Measurements from ENCODE around the gene SPATA21.
"Not testable (repeated sequence)": the region's sequence is repeated elsewhere in the genome, so short reads cannot be mapped to it uniquely, and the experiment has no call there.

SPATA21 gene

DNA sequence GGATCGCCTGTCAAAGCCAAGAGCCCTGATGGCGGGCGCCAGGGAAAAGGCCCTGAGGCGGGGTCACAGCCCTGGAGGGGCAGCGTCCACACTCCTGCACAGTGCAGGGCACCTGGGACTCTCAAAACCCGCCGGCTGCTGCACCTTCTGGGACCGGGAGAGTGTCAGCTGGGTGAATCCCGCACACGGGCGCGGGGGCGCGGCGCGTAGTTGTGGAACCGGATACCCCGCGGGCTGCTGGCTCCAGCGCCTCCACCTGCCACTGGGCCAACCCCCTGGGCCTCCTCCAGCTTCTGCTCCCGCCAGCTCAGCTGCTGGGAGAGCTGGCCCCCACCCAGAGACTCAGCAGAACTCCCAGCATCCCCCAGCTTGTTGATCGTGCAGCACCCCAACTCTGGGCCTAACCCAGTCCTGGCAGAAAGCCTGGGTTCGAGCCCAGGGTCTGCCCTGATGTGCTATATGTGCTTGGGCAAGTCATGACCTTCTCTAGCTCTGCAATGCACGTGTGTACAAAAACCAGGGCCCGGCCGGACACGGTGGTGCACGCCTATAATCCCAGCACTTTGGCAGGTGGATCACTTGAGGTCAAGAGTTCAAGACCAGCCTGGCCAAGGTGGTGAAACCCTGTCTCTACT, 37.1 kb upstream of the SPATA21 start:
- peaks cover 15% of the 10 kb centered on the region for H3K36me3 ChIP-seq (ENCODE audit: control insufficient read depth, insufficient read depth, low read length)
- no peak overlapping the region for H3K4me3 ChIP-seq (ENCODE audit: low read length)
- no peaks in the 10 kb centered on the region for H3K9me3 ChIP-seq (ENCODE audit: control insufficient read depth, insufficient read depth, low read length)
- no CpG with 5 or more reads among the region's 28 CpGs for WGBS (ENCODE audit: insufficient coverage, insufficient read length)
- H3K27ac ChIP-seq (ENCODE audit: low read length) = no peak overlapping the region
- no peak for DNase-seq (ENCODE audit: low read depth, low spot score)
- no peaks in the 10 kb centered on the region for H3K27me3 ChIP-seq (ENCODE audit: control insufficient read depth, insufficient read depth, low read length)
- H3K4me1 ChIP-seq (ENCODE audit: control insufficient read depth, insufficient read depth, low read length) = no peaks in the 10 kb centered on the region

DNA sequence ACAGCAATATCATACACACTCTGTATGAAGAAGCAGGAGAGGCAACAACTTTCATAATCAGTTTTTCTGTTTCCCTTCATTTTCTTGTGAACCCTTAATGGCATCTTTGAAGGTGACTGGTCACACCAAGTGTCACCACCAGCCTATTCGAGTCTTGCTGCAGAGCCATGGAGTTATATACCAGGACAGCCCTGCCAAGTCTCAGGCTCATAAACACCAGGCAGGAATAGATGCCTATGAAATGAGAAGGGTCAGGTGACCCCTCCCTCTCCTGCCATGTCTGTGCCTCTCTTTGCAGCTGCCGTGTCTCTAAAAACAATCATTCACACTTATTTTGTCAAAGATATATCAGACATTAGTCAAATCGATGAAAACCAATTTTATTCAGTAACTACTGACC, 31.3 kb upstream of the SPATA21 start:
- Histone ChIP-seq H3K27me3 (ENCODE audit: control insufficient read depth, insufficient read depth, low read length) (no peaks in the 10 kb centered on the region), H3K4me1 (ENCODE audit: control insufficient read depth, insufficient read depth, low read length) (no peaks in the 10 kb centered on the region), H3K9me3 (ENCODE audit: control insufficient read depth, insufficient read depth, low read length) (no peaks in the 10 kb centered on the region), H3K27ac (ENCODE audit: low read length) (no peak overlapping the region), H3K36me3 (ENCODE audit: control insufficient read depth, insufficient read depth, low read length) (no peaks in the 10 kb centered on the region), H3K4me3 (ENCODE audit: low read length) (no peak overlapping the region)
- no CpG with 5 or more reads among the region's 3 CpGs for WGBS (ENCODE audit: insufficient coverage, insufficient read length)
- DNase-seq (ENCODE audit: low read depth, low spot score) = no peak

DNA sequence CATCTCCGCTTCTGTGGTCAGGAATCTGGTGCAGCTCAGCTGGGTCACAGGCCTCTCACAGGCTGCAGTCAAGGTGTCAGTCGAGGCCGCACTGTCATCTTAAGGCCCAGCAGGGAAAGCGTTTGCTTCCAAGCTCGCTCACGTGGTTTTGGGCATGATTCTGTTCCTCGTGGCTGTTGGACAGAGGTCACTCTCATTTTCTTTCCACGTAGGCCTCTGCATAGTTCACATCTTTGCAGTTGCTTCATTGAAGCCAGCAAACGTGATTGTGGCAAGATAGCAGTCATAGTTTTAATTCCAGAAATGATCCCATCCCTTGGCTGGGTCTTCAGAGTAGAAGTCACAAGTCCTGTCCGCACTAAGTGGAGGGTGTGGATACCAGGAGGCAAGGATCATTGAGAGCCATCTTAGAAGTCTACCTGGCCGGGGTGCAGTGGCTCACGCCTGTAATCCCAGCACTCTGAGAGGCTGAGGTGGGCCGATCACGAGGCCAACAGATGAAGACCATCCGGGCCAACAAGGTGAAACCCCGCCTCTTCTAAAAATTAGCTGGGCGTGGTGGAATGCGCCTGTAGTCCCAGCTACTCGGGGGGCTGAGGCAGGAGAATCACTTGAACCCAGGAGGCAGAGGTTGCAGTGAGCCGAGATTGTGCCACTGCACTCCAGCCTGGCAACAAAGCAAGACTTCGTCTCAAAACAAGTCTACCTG, 27.8 kb upstream of the SPATA21 start:
- Histone ChIP-seq H3K36me3 (ENCODE audit: control insufficient read depth, insufficient read depth, low read length) (no peaks in the 10 kb centered on the region), H3K9me3 (ENCODE audit: control insufficient read depth, insufficient read depth, low read length) (no peaks in the 10 kb centered on the region), H3K4me3 (ENCODE audit: low read length) (no peak overlapping the region), H3K4me1 (ENCODE audit: control insufficient read depth, insufficient read depth, low read length) (no peaks in the 10 kb centered on the region), H3K27me3 (ENCODE audit: control insufficient read depth, insufficient read depth, low read length) (no peaks in the 10 kb centered on the region), H3K27ac (ENCODE audit: low read length) (no peak overlapping the region)
- no CpG with 5 or more reads among the region's 21 CpGs for WGBS (ENCODE audit: insufficient coverage, insufficient read length)
- DNase-seq (ENCODE audit: low read depth, low spot score) = no peak

DNA sequence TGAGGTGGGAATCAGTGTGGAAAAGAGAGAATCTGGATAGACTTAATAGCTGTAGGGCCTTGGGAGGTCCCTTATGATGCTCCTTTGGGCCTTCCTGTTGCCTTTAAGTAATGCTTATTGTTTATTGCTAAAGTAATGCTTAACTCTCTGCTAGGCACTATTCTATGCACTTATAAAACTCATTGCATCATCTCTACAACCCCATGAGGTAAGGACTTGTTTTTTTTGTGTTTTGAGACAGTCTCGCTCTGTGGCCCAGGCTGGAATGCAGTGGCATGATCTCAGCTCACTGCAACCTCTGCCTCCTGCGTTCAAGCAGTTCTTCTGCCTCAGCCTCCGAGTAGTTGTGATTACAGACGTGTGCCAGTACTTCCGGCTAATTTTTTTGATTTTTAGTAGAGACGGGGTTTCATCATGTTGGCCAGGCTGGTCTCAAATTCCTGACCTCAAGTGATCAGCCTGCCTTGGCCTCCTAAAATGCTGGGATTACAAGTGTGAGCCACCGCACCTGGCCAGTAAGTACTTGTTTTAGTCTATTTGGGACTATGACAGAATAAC, 25.6 kb upstream of the SPATA21 start:
- DNase-seq (ENCODE audit: low read depth, low spot score) = no peak
- Histone ChIP-seq H3K36me3 (ENCODE audit: control insufficient read depth, insufficient read depth, low read length) (peaks cover 4% of the 10 kb centered on the region; the same call in 1 of the 2 replicates), H3K27ac (ENCODE audit: low read length) (no peak overlapping the region), H3K9me3 (ENCODE audit: control insufficient read depth, insufficient read depth, low read length) (no peaks in the 10 kb centered on the region), H3K27me3 (ENCODE audit: control insufficient read depth, insufficient read depth, low read length) (no peaks in the 10 kb centered on the region), H3K4me3 (ENCODE audit: low read length) (no peak overlapping the region), H3K4me1 (ENCODE audit: control insufficient read depth, insufficient read depth, low read length) (no peaks in the 10 kb centered on the region)
- no CpG with 5 or more reads among the region's 7 CpGs for WGBS (ENCODE audit: insufficient coverage, insufficient read length)

DNA sequence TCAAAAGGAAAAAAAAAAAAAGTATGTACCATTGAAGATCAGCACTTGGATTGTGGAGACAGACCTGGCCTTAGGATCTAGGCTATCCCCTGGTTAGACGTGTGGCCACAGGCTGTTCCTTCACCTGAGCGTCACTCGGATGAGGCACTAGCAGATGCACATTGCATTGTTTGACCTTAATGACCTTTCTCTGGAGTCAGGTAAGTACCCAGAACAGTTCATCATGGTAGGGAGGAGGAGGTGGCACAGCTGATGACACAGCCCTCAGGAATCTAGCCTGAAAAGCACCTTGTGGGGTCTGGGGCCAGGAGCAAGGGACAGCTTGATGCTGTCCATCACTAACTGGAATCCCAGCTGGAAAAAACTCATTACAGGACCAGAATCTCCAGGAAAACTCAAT, 24.5 kb upstream of the SPATA21 start:
- Histone ChIP-seq H3K9me3 (ENCODE audit: control insufficient read depth, insufficient read depth, low read length) (no peaks in the 10 kb centered on the region), H3K27me3 (ENCODE audit: control insufficient read depth, insufficient read depth, low read length) (no peaks in the 10 kb centered on the region), H3K36me3 (ENCODE audit: control insufficient read depth, insufficient read depth, low read length) (peaks cover 5% of the 10 kb centered on the region; the same call in 1 of the 2 replicates), H3K4me1 (ENCODE audit: control insufficient read depth, insufficient read depth, low read length) (no peaks in the 10 kb centered on the region), H3K27ac (ENCODE audit: low read length) (no peak overlapping the region), H3K4me3 (ENCODE audit: low read length) (no peak overlapping the region)
- no CpG with 5 or more reads among the region's 3 CpGs for WGBS (ENCODE audit: insufficient coverage, insufficient read length)
- DNase-seq (ENCODE audit: low read depth, low spot score) = no peak

DNA sequence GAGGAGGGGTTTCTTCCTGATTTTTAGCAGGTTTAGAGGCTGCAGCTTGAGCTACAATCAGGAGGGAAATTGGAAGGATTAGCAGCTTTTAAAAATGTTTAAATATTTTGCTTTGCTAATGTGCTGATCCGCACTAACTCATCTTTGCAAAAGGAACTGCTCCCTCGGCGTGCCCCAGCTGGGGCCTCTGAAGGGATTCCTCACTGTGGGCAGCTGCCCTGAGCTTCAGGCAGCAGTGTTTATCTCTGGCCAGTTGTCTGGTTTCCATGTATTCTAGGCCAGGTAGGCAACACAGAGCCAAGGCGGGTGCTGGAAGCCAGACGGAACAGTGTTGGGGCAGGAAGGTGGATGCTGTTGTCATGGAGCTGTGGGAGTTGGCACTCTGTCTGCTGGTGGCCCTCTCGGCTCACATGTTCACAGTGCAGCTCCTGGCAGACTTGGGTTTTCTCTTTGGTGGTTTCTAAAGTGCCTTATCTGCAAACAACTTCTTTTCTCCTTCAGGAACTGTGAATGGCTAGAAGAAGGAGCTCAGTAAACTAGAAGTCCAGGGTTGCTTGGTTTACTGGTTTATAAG, 22.2 kb upstream of the SPATA21 start:
- Histone ChIP-seq H3K4me1 (ENCODE audit: control insufficient read depth, insufficient read depth, low read length) (no peaks in the 10 kb centered on the region), H3K36me3 (ENCODE audit: control insufficient read depth, insufficient read depth, low read length) (peaks cover 11% of the 10 kb centered on the region; the same call in 1 of the 2 replicates), H3K27me3 (ENCODE audit: control insufficient read depth, insufficient read depth, low read length) (no peaks in the 10 kb centered on the region), H3K27ac (ENCODE audit: low read length) (no peak overlapping the region), H3K4me3 (ENCODE audit: low read length) (no peak overlapping the region), H3K9me3 (ENCODE audit: control insufficient read depth, insufficient read depth, low read length) (no peaks in the 10 kb centered on the region)
- WGBS (ENCODE audit: insufficient coverage, insufficient read length) = no CpG with 5 or more reads among the region's 6 CpGs
- DNase-seq (ENCODE audit: low read depth, low spot score) = no peak

DNA sequence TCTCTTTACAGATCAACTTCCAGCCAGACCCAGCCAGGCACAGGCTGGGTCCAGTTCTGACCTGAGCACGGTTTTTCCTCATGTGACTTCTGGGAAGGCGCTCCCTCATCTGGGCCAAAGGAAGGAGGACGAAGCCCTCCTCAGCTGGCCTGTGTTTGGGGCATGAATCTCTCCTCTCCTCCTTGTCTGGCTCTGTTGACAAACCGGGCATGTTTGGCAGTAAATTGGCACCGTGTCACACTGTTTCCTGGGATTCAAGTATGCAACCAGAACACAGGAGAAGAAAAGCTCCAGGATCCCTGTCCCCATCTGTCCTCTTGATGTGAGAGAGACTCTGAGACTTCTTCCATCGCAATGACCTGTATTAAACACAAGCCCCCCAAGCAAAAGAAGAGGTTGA, 21.6 kb upstream of the SPATA21 start:
- no peak for DNase-seq (ENCODE audit: low read depth, low spot score)
- H3K4me3 ChIP-seq (ENCODE audit: low read length) = no peak overlapping the region
- H3K27me3 ChIP-seq (ENCODE audit: control insufficient read depth, insufficient read depth, low read length) = no peaks in the 10 kb centered on the region
- no peaks in the 10 kb centered on the region for H3K4me1 ChIP-seq (ENCODE audit: control insufficient read depth, insufficient read depth, low read length)
- no peaks in the 10 kb centered on the region for H3K9me3 ChIP-seq (ENCODE audit: control insufficient read depth, insufficient read depth, low read length)
- no CpG with 5 or more reads among the region's 6 CpGs for WGBS (ENCODE audit: insufficient coverage, insufficient read length)
- no peak overlapping the region for H3K27ac ChIP-seq (ENCODE audit: low read length)
- H3K36me3 ChIP-seq (ENCODE audit: control insufficient read depth, insufficient read depth, low read length) = peaks cover 11% of the 10 kb centered on the region; the same call in 1 of the 2 replicates

DNA sequence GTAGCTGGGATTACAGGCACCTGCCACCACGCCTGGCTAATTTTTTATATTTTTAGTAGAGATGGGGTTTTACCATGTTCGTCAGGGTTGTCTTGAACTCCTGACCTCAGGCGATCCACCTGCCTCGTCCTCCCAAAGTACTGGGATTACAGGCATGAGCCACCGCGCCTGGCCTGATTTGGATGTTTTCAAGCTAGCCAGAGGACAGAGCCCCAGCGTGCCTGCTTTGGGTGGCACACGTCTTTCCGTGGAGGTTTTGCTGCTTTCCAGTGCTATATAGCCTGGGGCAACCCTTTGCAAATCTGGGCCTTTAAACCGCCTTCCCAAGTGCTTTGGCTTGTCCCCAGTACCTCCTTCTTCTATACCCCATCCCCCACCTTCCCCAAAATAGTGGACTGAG, 18.9 kb upstream of the SPATA21 start:
- not testable (repeated sequence) for DNase-seq (ENCODE audit: low read depth, low spot score); H3K4me3 ChIP-seq (ENCODE audit: low read length); H3K4me1 ChIP-seq (ENCODE audit: control insufficient read depth, insufficient read depth, low read length); H3K27ac ChIP-seq (ENCODE audit: low read length); H3K27me3 ChIP-seq (ENCODE audit: control insufficient read depth, insufficient read depth, low read length); H3K9me3 ChIP-seq (ENCODE audit: control insufficient read depth, insufficient read depth, low read length)
- H3K36me3 ChIP-seq (ENCODE audit: control insufficient read depth, insufficient read depth, low read length) = peaks cover 16% of the 10 kb centered on the region
- no CpG with 5 or more reads among the region's 10 CpGs for WGBS (ENCODE audit: insufficient coverage, insufficient read length)

DNA sequence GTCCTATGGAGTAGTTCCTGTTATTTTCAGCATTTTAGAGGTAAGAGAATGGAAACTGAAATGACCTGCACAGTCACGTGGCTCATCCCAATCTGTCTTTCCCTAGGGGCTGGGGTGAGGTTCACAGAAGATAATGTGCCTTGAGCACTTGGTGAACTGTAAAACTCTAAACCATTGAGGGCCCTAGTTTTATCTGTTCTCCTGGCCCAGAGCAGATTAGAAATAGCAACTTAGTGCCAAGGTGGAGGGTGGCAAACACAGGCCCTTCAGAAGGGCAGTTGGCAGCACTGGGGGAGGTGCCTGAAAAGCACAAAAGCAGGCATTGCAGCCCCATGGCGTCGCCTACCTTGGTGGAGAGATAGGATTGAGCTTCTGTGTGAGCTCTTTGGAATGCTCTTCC, 17.7 kb upstream of the SPATA21 start:
- not testable (repeated sequence) for H3K4me3 ChIP-seq (ENCODE audit: low read length); DNase-seq (ENCODE audit: low read depth, low spot score); H3K9me3 ChIP-seq (ENCODE audit: control insufficient read depth, insufficient read depth, low read length); H3K4me1 ChIP-seq (ENCODE audit: control insufficient read depth, insufficient read depth, low read length); H3K27ac ChIP-seq (ENCODE audit: low read length); H3K27me3 ChIP-seq (ENCODE audit: control insufficient read depth, insufficient read depth, low read length)
- H3K36me3 ChIP-seq (ENCODE audit: control insufficient read depth, insufficient read depth, low read length) = peaks cover 18% of the 10 kb centered on the region
- WGBS (ENCODE audit: insufficient coverage, insufficient read length) = no CpG with 5 or more reads among the region's 3 CpGs

DNA sequence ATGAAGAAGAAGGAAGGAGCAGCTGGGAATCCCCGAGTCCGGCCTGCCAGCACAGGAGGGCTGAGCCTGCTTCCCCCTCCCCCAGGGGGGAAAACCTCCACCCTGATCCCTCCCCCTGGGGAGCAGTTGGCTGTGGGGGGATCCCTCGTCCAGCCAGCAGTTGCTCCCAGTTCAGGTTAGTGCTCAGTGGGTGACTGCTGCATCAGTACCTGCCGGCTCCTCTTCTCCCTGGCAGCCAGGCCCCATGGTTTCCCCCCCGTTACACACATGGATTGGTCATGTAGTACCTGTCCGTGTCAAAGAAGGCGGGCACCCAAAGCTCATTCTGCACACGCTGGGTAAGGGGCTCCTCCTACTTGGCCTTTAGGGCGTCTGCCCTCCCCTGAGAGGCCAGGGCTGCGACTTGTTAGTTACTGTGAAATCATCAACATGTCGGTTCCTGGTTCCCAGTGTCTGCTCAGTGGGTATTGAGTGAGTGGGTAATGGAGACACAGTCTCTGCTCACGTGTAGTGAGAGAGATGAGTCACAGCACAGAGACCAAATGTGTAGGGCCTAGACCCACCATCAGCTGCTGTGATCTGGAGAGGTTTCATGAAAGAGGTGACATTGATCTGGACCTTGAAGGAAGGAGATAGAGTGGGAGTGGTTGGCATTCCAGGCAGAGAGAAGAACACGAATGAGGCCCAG, 14.8 kb upstream of the SPATA21 start:
- no CpG with 5 or more reads among the region's 13 CpGs for WGBS (ENCODE audit: insufficient coverage, insufficient read length)
- DNase-seq (ENCODE audit: low read depth, low spot score) = no peak

More for the DNA sequence above, 14.8 kb upstream of the SPATA21 start:
- Histone ChIP-seq H3K27ac (ENCODE audit: low read length) (no peak overlapping the region), H3K27me3 (ENCODE audit: control insufficient read depth, insufficient read depth, low read length) (no peaks in the 10 kb centered on the region), H3K4me3 (ENCODE audit: low read length) (no peak overlapping the region), H3K4me1 (ENCODE audit: control insufficient read depth, insufficient read depth, low read length) (no peaks in the 10 kb centered on the region), H3K9me3 (ENCODE audit: control insufficient read depth, insufficient read depth, low read length) (no peaks in the 10 kb centered on the region), H3K36me3 (ENCODE audit: control insufficient read depth, insufficient read depth, low read length) (peaks cover 32% of the 10 kb centered on the region)

All from iPS DF 6.9 (cell line).